WTC11 (cell line): ENCODE measurements around the gene MCM7. TPM values are rescaled to one million over a fixed set of nuclear protein-coding genes. Genes with fewer than 3 reads are reported as not detected.

Experiments
- FOXJ3 ChIP-seq: sonication (generic); formaldehyde crosslinking; IDR thresholded peaks from 2 replicates; pipeline ENCODE4 v1.9.0; 2021; ENCODE audit warnings: missing genetic modification reagents, mild to moderate bottlenecking, borderline replicate concordance
- FOXK1 ChIP-seq: sonication (generic); formaldehyde crosslinking; IDR thresholded peaks from 2 replicates; pipeline ENCODE4 v1.8.0; 2022; ENCODE audit warnings: mild to moderate bottlenecking, moderate library complexity, missing genetic modification reagents
- FOXP1 ChIP-seq: sonication (generic); formaldehyde crosslinking; IDR thresholded peaks from 2 replicates; pipeline ENCODE4 v1.8.0; 2022; ENCODE audit warnings: missing genetic modification reagents, mild to moderate bottlenecking, moderate library complexity, borderline replicate concordance
- JAZF1 ChIP-seq: fragments of 250-450 bp; sonication (Bioruptor Pico); IDR thresholded peaks from 2 replicates; pipeline ENCODE4 v1.9.0; 2021; ENCODE audit warnings: moderate library complexity, mild to moderate bottlenecking, inconsistent platforms
- MYBL2 ChIP-seq: sonication (generic); formaldehyde crosslinking; IDR thresholded peaks from 2 replicates; pipeline ENCODE4 v1.8.1; 2023; ENCODE audit warnings: mild to moderate bottlenecking, moderate library complexity, missing genetic modification reagents
- NFE2L1 ChIP-seq: sonication (generic); formaldehyde crosslinking; IDR thresholded peaks from 2 replicates; pipeline ENCODE4 v1.8.1; 2023; ENCODE audit warnings: missing genetic modification reagents
- NR2C2 ChIP-seq: sonication (generic); formaldehyde crosslinking; IDR thresholded peaks from 2 replicates; pipeline ENCODE4 v1.8.0; 2022; ENCODE audit warnings: mild to moderate bottlenecking, missing genetic modification reagents
- SMAD3 ChIP-seq: sonication (generic); formaldehyde crosslinking; IDR thresholded peaks from 2 replicates; pipeline ENCODE4 v1.8.0; 2022; ENCODE audit warnings: missing genetic modification reagents, mild to moderate bottlenecking, borderline replicate concordance
- SMAD4 ChIP-seq: sonication (generic); formaldehyde crosslinking; IDR thresholded peaks from 2 replicates; pipeline ENCODE4 v1.8.0; 2022; ENCODE audit warnings: mild to moderate bottlenecking, missing genetic modification reagents
- TCF7 ChIP-seq: sonication (generic); formaldehyde crosslinking; IDR thresholded peaks from 2 replicates; pipeline ENCODE4 v1.8.0; 2022; ENCODE audit warnings: mild to moderate bottlenecking, low read depth, missing genetic modification reagents, moderate library complexity
- ZBTB21 ChIP-seq: sonication (generic); formaldehyde crosslinking; IDR thresholded peaks from 2 replicates; pipeline ENCODE4 v1.8.1; 2023; ENCODE audit warnings: mild to moderate bottlenecking, missing genetic modification reagents, borderline replicate concordance
- ZNF219 ChIP-seq: sonication (generic); formaldehyde crosslinking; IDR thresholded peaks from 2 replicates; pipeline ENCODE4 v1.8.0; 2023; ENCODE audit warnings: missing genetic modification reagents, mild to moderate bottlenecking, borderline replicate concordance
- ZNF232 ChIP-seq: sonication (generic); formaldehyde crosslinking; IDR thresholded peaks from 2 replicates; pipeline ENCODE4 v1.8.0; 2022; ENCODE audit warnings: mild to moderate bottlenecking, missing genetic modification reagents
- ZNF317 ChIP-seq: sonication (generic); formaldehyde crosslinking; IDR thresholded peaks from 2 replicates; pipeline ENCODE4 v1.8.1; 2023; ENCODE audit warnings: low read depth, mild to moderate bottlenecking, moderate library complexity, missing genetic modification reagents, borderline replicate concordance
- total RNA-seq: library from RNA; stranded (reverse); gene quantifications from 3 replicates; pipeline ENCODE4 v1.2.3, GENCODE V29; 2021
- TF ChIP-seq, protein P1 (sequence below): sonication (generic); formaldehyde crosslinking; IDR thresholded peaks from 2 replicates; pipeline ENCODE4 v1.8.1; 2022; ENCODE audit warnings: mild to moderate bottlenecking, moderate library complexity, missing genetic modification reagents
- TF ChIP-seq, protein P2 (sequence below): sonication (generic); formaldehyde crosslinking; IDR thresholded peaks from 2 replicates; pipeline ENCODE4 v1.8.1; 2023; ENCODE audit warnings: mild to moderate bottlenecking, moderate library complexity, missing genetic modification reagents
- TF ChIP-seq, protein P3 (sequence below): sonication (generic); formaldehyde crosslinking; conservative IDR thresholded peaks from 2 replicates; pipeline ENCODE4 v1.8.1; 2022; ENCODE audit warnings: mild to moderate bottlenecking, missing genetic modification reagents
- TF ChIP-seq, protein P4 (sequence below): sonication (generic); formaldehyde crosslinking; IDR thresholded peaks from 2 replicates; pipeline ENCODE4 v1.8.1; 2022; ENCODE audit warnings: mild to moderate bottlenecking, missing genetic modification reagents, moderate library complexity, borderline replicate concordance
- TF ChIP-seq, protein P5 (sequence below): sonication (generic); formaldehyde crosslinking; IDR thresholded peaks from 2 replicates; pipeline ENCODE4 v1.8.0; 2022; ENCODE audit warnings: missing genetic modification reagents
- TF ChIP-seq, protein P6 (sequence below): sonication (generic); formaldehyde crosslinking; IDR thresholded peaks from 2 replicates; pipeline ENCODE4 v1.8.1; 2023; ENCODE audit warnings: mild to moderate bottlenecking, missing genetic modification reagents, moderate library complexity
- TF ChIP-seq, protein P7 (sequence below): sonication (generic); formaldehyde crosslinking; IDR thresholded peaks from 2 replicates; pipeline ENCODE4 v1.8.0; 2022; ENCODE audit warnings: mild to moderate bottlenecking, missing genetic modification reagents
- TF ChIP-seq, protein P8 (sequence below): sonication (generic); formaldehyde crosslinking; IDR thresholded peaks from 2 replicates; pipeline ENCODE4 v1.8.1; 2023; ENCODE audit warnings: mild to moderate bottlenecking, missing genetic modification reagents

MCM7 gene
- total RNA-seq, 1 experiment from 2014 or later = 351 TPM

DNA sequence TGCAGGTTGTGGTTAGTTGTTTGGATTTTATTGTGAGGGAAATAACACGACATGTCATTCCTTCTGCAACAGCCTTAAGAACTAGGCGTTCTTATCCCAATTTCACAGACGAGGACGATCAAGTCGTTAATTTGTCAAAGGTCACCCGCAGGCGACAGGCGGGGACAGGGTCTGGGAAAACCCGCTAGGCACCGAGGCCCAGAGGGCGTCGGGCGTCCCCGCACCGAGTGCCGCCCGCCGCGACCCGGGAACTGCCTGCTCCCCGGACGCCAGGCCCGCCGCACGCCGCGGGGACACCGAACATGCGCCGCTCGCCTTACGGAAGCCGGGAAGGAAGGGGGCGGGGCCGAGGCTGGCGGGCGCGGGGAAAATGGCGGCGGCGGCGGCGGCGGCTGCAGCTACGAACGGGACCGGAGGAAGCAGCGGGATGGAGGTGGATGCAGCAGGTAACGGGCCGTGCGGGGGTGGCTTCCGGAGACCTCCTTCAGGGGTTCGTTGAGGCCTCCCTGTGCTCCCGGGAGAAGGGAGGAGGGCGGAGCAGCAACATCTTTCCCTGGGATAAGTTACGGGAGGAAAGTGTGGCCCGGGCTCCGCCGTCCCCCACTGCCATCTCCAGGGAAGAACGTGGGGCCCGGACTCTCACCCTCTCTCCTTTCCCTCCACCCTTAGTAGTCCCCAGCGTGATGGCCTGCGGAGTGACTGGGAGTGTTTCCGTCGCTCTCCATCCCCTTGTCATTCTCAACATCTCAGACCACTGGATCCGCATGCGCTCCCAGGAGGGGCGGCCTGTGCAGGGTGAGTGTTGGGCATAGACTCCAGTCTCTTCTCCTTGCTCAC, 12.4 kb downstream of the MCM7 start, which contains the start of gene COPS6 (continued):
- TF ChIP-seq SMAD4 (CRISPR knock-in tag) (peak; percentile 21; the same call in 1 of the 2 replicates), TCF7 (CRISPR knock-in tag) (no peak), NFE2L1 (CRISPR knock-in tag) (peak; percentile 77; the same call in 1 of the 2 replicates), FOXK1 (CRISPR knock-in tag) (peak; percentile 89), ZBTB21 (CRISPR knock-in tag) (peak; percentile 32; the same call in 1 of the 2 replicates), SMAD3 (peak; percentile 54; the same call in 1 of the 2 replicates), MYBL2 (CRISPR knock-in tag) (peak; percentile 83), ZNF219 (CRISPR knock-in tag) (no peak), FOXP1 (CRISPR knock-in tag) (peak; percentile 91; the same call in 1 of the 2 replicates), NR2C2 (CRISPR knock-in tag) (0 out of 2 replicates have a peak, but pooled peaks have one; percentile 46), JAZF1 (CRISPR knock-in tag) (no peak), ZNF317 (CRISPR knock-in tag) (0 out of 2 replicates have a peak, but pooled peaks have one; percentile 37), FOXJ3 (CRISPR knock-in tag) (no peak), ZNF232 (CRISPR knock-in tag) (no peak)
- TF ChIP-seq, protein P1, sequence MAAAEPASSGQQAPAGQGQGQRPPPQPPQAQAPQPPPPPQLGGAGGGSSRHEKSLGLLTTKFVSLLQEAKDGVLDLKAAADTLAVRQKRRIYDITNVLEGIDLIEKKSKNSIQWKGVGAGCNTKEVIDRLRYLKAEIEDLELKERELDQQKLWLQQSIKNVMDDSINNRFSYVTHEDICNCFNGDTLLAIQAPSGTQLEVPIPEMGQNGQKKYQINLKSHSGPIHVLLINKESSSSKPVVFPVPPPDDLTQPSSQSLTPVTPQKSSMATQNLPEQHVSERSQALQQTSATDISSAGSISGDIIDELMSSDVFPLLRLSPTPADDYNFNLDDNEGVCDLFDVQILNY = peak; percentile 92
- TF ChIP-seq, protein P2, sequence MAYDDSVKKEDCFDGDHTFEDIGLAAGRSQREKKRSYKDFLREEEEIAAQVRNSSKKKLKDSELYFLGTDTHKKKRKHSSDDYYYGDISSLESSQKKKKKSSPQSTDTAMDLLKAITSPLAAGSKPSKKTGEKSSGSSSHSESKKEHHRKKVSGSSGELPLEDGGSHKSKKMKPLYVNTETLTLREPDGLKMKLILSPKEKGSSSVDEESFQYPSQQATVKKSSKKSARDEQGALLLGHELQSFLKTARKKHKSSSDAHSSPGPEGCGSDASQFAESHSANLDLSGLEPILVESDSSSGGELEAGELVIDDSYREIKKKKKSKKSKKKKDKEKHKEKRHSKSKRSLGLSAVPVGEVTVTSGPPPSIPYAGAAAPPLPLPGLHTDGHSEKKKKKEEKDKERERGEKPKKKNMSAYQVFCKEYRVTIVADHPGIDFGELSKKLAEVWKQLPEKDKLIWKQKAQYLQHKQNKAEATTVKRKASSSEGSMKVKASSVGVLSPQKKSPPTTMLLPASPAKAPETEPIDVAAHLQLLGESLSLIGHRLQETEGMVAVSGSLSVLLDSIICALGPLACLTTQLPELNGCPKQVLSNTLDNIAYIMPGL (CRISPR knock-in tag) = peak; percentile 88; the same call in 1 of the 2 replicates
- TF ChIP-seq, protein P3, sequence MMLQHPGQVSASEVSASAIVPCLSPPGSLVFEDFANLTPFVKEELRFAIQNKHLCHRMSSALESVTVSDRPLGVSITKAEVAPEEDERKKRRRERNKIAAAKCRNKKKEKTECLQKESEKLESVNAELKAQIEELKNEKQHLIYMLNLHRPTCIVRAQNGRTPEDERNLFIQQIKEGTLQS (CRISPR knock-in tag) = no peak
- TF ChIP-seq, protein P4, sequence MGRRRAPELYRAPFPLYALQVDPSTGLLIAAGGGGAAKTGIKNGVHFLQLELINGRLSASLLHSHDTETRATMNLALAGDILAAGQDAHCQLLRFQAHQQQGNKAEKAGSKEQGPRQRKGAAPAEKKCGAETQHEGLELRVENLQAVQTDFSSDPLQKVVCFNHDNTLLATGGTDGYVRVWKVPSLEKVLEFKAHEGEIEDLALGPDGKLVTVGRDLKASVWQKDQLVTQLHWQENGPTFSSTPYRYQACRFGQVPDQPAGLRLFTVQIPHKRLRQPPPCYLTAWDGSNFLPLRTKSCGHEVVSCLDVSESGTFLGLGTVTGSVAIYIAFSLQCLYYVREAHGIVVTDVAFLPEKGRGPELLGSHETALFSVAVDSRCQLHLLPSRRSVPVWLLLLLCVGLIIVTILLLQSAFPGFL = 0 out of 2 replicates have a peak, but pooled peaks have one; percentile 77
- TF ChIP-seq, protein P5, sequence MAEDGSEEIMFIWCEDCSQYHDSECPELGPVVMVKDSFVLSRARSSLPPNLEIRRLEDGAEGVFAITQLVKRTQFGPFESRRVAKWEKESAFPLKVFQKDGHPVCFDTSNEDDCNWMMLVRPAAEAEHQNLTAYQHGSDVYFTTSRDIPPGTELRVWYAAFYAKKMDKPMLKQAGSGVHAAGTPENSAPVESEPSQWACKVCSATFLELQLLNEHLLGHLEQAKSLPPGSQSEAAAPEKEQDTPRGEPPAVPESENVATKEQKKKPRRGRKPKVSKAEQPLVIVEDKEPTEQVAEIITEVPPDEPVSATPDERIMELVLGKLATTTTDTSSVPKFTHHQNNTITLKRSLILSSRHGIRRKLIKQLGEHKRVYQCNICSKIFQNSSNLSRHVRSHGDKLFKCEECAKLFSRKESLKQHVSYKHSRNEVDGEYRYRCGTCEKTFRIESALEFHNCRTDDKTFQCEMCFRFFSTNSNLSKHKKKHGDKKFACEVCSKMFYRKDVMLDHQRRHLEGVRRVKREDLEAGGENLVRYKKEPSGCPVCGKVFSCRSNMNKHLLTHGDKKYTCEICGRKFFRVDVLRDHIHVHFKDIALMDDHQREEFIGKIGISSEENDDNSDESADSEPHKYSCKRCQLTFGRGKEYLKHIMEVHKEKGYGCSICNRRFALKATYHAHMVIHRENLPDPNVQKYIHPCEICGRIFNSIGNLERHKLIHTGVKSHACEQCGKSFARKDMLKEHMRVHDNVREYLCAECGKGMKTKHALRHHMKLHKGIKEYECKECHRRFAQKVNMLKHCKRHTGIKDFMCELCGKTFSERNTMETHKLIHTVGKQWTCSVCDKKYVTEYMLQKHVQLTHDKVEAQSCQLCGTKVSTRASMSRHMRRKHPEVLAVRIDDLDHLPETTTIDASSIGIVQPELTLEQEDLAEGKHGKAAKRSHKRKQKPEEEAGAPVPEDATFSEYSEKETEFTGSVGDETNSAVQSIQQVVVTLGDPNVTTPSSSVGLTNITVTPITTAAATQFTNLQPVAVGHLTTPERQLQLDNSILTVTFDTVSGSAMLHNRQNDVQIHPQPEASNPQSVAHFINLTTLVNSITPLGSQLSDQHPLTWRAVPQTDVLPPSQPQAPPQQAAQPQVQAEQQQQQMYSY (CRISPR knock-in tag) = peak; percentile 57
- TF ChIP-seq, protein P6, sequence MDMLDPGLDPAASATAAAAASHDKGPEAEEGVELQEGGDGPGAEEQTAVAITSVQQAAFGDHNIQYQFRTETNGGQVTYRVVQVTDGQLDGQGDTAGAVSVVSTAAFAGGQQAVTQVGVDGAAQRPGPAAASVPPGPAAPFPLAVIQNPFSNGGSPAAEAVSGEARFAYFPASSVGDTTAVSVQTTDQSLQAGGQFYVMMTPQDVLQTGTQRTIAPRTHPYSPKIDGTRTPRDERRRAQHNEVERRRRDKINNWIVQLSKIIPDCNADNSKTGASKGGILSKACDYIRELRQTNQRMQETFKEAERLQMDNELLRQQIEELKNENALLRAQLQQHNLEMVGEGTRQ (CRISPR knock-in tag) = peak; percentile 42
- TF ChIP-seq, protein P7, sequence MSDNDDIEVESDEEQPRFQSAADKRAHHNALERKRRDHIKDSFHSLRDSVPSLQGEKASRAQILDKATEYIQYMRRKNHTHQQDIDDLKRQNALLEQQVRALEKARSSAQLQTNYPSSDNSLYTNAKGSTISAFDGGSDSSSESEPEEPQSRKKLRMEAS (CRISPR knock-in tag) = peak; percentile 95; the same call in 1 of the 2 replicates
- TF ChIP-seq, protein P8, sequence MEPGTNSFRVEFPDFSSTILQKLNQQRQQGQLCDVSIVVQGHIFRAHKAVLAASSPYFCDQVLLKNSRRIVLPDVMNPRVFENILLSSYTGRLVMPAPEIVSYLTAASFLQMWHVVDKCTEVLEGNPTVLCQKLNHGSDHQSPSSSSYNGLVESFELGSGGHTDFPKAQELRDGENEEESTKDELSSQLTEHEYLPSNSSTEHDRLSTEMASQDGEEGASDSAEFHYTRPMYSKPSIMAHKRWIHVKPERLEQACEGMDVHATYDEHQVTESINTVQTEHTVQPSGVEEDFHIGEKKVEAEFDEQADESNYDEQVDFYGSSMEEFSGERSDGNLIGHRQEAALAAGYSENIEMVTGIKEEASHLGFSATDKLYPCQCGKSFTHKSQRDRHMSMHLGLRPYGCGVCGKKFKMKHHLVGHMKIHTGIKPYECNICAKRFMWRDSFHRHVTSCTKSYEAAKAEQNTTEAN (CRISPR knock-in tag) = peak; percentile 89
